GM12891 (cell line): ENCODE data around the gene C17orf100.

Source experiments
- POLR2A ChIP-seq: IDR thresholded peaks from 2 replicates; pipeline ENCODE4 v1.6.1; 2011; ENCODE audit warnings: low read depth, low read length, control low read depth
- POLR2AphosphoS5 ChIP-seq: IDR thresholded peaks from 2 replicates; pipeline ENCODE4 v1.6.1; 2011; ENCODE audit warnings: low read depth, low read length, control low read depth
- POU2F2 ChIP-seq: IDR thresholded peaks from 2 replicates; pipeline ENCODE4 v1.6.1; 2011; ENCODE audit warnings: low read depth, mild to moderate bottlenecking, control low read depth, low read length, moderate library complexity
- SPI1 ChIP-seq: IDR thresholded peaks from 2 replicates; pipeline ENCODE4 v1.6.1; 2011; ENCODE audit warnings: low read depth, low read length, control low read depth
- TAF1 ChIP-seq: IDR thresholded peaks from 2 replicates; pipeline ENCODE4 v1.6.1; 2011; ENCODE audit warnings: low read depth, low read length, control low read depth

- TF ChIP-seq POLR2A (no peak), POLR2AphosphoS5 (no peak), POU2F2 (no peak), TAF1 (no peak), SPI1 (no peak)
Observed at GRCh38 chr17:6683730-6684459, 32.3 kb downstream of the C17orf100 start.
